ENCODE data around the gene GORASP1. TPM values are rescaled to one million over a fixed set of nuclear protein-coding genes. Genes with fewer than 3 reads are reported as not detected.

Gene GORASP1
- total RNA-seq, 2 donors from 2014 or later: 47.4 to 48.9 TPM

DNA sequence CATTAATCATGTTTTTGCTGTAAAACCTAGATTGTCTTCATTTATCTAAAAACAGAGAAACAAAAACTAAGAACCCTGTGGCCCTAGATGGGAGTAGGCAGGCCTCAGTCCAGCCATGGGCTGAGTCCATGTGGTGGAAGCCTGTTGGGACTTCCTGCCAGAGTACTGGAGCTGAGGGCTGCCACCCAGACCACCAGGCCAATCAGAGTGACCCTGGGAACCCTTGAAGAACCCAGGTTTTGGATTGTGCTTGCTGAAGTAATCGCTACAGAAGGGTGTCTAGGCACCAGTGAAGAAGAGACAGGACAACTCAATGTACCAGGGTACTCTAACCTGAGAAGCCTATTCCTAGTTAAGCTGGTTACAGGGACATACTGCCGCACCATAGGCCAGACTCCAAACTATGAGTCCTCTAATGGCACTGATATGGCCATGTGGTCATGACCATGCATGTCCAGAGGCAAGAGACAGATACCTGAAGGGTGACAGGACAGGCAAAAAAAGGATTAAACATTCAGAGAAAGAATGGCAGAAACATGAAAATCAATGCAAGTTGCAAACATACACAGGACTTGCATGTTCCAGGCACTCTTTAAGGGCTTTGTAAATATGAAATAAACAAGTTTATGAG lies 33.0 kb upstream of the GORASP1 start:
- TF ChIP-seq, protein P1, sequence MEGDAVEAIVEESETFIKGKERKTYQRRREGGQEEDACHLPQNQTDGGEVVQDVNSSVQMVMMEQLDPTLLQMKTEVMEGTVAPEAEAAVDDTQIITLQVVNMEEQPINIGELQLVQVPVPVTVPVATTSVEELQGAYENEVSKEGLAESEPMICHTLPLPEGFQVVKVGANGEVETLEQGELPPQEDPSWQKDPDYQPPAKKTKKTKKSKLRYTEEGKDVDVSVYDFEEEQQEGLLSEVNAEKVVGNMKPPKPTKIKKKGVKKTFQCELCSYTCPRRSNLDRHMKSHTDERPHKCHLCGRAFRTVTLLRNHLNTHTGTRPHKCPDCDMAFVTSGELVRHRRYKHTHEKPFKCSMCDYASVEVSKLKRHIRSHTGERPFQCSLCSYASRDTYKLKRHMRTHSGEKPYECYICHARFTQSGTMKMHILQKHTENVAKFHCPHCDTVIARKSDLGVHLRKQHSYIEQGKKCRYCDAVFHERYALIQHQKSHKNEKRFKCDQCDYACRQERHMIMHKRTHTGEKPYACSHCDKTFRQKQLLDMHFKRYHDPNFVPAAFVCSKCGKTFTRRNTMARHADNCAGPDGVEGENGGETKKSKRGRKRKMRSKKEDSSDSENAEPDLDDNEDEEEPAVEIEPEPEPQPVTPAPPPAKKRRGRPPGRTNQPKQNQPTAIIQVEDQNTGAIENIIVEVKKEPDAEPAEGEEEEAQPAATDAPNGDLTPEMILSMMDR (conservative IDR thresholded peaks at IDR 0.05): no peak
- Histone ChIP-seq H3K27ac (ENCODE audit: low read depth, low read length) (no peak overlapping the region), H3K4me1 (ENCODE audit: control insufficient read depth, insufficient read depth, low read length) (no peaks in the 10 kb centered on the region), H3K36me3 (ENCODE audit: control insufficient read depth, insufficient read depth, low read length) (peaks cover 56% of the 10 kb centered on the region), H3K9ac (ENCODE audit: extremely low read depth, low read length, poor library complexity, severe bottlenecking) (no peak overlapping the region), H3K4me3 (ENCODE audit: low read length) (no peak overlapping the region), H3K9me3 (ENCODE audit: control insufficient read depth, low read length) (no peaks in the 10 kb centered on the region), H3K27me3 (ENCODE audit: control insufficient read depth, insufficient read depth, low read length, poor library complexity, severe bottlenecking) (no peaks in the 10 kb centered on the region)
- H3K27ac Mint-ChIP-seq: peak overlapping the region; percentile 21
- no peaks in the 10 kb centered on the region for H3K4me1 Mint-ChIP-seq
- H3K9me3 Mint-ChIP-seq: no peaks in the 10 kb centered on the region
- peaks cover 26% of the 10 kb centered on the region for H3K36me3 Mint-ChIP-seq (ENCODE audit: low read depth)
- DNase-seq: no peak
- WGBS, 2 experiments (ENCODE audit: insufficient coverage in 1 of 2, insufficient read length in 1 of 2): 94 to 100% methylated on average over 2 of the region's 2 CpGs
- H3K4me3 Mint-ChIP-seq: no peak overlapping the region
- no peaks in the 10 kb centered on the region for H3K27me3 Mint-ChIP-seq (ENCODE audit: insufficient read depth)

DNA sequence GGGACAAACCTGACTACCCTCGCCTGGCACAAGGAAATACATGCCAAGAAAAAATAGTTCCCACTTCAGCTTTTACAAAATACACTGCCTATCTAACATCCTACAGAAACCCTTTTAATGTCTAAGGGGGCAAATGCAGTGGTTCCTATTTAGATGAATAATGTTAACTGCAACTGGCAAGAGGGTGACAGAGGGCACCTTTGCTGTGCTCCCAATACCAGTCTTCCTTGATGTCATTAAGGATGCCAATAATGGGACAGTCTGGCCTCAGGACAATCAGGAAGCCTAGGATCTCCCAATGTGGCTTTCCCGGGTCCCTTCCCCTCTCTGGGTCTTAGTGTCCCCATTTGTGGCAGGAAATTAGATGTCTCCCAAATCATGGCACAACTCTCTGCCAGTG lies 32.0 kb upstream of the GORASP1 start:
- Histone ChIP-seq H3K9ac (ENCODE audit: extremely low read depth, low read length, poor library complexity, severe bottlenecking) (no peak overlapping the region), H3K27ac (ENCODE audit: low read depth, low read length) (no peak overlapping the region), H3K36me3 (ENCODE audit: control insufficient read depth, insufficient read depth, low read length) (peaks cover 46% of the 10 kb centered on the region), H3K4me3 (ENCODE audit: low read length) (no peak overlapping the region), H3K27me3 (ENCODE audit: control insufficient read depth, insufficient read depth, low read length, poor library complexity, severe bottlenecking) (no peaks in the 10 kb centered on the region), H3K4me1 (ENCODE audit: control insufficient read depth, insufficient read depth, low read length) (no peaks in the 10 kb centered on the region), H3K9me3 (ENCODE audit: control insufficient read depth, low read length) (no peaks in the 10 kb centered on the region)
- DNase-seq: no peak
- TF ChIP-seq, protein P1 (conservative IDR thresholded peaks at IDR 0.05): no peak
- H3K4me1 Mint-ChIP-seq: no peaks in the 10 kb centered on the region
- H3K36me3 Mint-ChIP-seq (ENCODE audit: low read depth): peaks cover 20% of the 10 kb centered on the region
- no peak overlapping the region for H3K27ac Mint-ChIP-seq
- no peaks in the 10 kb centered on the region for H3K27me3 Mint-ChIP-seq (ENCODE audit: insufficient read depth)
- 88 to 97% methylated on average over 1 to 2 of the region's 2 CpGs for WGBS, 2 experiments (ENCODE audit: insufficient coverage in 1 of 2, insufficient read length in 1 of 2)
- no peak overlapping the region for H3K4me3 Mint-ChIP-seq
- H3K9me3 Mint-ChIP-seq: no peaks in the 10 kb centered on the region

DNA sequence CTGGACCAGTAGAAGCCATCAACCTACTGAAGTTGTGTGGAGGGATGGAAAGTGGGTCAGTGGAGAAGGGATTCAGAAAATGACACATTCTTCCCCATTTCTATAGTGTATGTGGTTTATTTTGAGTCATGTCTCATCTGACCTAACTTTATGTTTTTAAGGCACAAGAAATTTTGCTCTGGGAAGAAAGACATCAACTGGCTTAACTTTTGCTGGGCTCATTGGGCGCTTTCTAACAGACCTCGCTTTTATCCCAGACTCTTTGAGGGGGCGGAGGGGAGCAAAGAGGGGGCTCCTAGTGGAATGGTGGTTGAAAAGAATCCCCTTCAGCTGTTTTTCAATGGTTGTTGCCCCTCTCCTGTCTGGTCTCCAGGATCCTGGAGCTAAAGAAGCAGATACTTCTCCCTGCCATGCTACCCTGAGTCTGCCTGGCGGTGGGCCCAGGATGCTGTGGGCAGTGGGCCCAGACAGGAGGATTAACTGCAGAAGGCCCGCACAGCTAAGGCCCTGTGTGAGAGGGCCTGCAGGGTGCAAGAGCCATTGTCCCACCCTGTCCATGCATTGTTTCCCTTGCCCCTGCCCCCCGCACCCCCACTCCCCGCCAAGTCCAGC lies 31.5 kb upstream of the GORASP1 start:
- no peaks in the 10 kb centered on the region for H3K27me3 Mint-ChIP-seq (ENCODE audit: insufficient read depth)
- H3K27ac Mint-ChIP-seq: no peak overlapping the region
- no peaks in the 10 kb centered on the region for H3K4me1 ChIP-seq (ENCODE audit: control insufficient read depth, insufficient read depth, low read length)

More for the DNA sequence above, 31.5 kb upstream of the GORASP1 start:
- TF ChIP-seq, protein P1 (conservative IDR thresholded peaks at IDR 0.05): no peak
- H3K36me3 Mint-ChIP-seq (ENCODE audit: low read depth): peaks cover 16% of the 10 kb centered on the region
- Histone ChIP-seq H3K27me3 (ENCODE audit: control insufficient read depth, insufficient read depth, low read length, poor library complexity, severe bottlenecking) (no peaks in the 10 kb centered on the region), H3K9me3 (ENCODE audit: control insufficient read depth, low read length) (no peaks in the 10 kb centered on the region), H3K36me3 (ENCODE audit: control insufficient read depth, insufficient read depth, low read length) (peaks cover 41% of the 10 kb centered on the region), H3K9ac (ENCODE audit: extremely low read depth, low read length, poor library complexity, severe bottlenecking) (no peak overlapping the region), H3K4me3 (ENCODE audit: low read length) (no peak overlapping the region), H3K27ac (ENCODE audit: low read depth, low read length) (no peak overlapping the region)
- H3K9me3 Mint-ChIP-seq: no peaks in the 10 kb centered on the region
- no peak overlapping the region for H3K4me3 Mint-ChIP-seq
- WGBS, 2 experiments (ENCODE audit: insufficient coverage in 1 of 2, insufficient read length in 1 of 2): 89 to 93% methylated on average over 3 to 7 of the region's 7 CpGs
- peak; percentile 49 for DNase-seq
- no peaks in the 10 kb centered on the region for H3K4me1 Mint-ChIP-seq
